HepG2 (cell line): ENCODE data around the gene HNRNPL. TPM values are rescaled to one million over a fixed set of nuclear protein-coding genes. Genes with fewer than 3 reads are reported as not detected.
A peak's percentile ranks its signal among the peaks of the same experiment; 100 is the strongest.

Experiments used
- ATAC-seq: fragments of 200-7000 bp; cut with Tn5 transposase; 3 replicates; pipeline ENCODE4 v1.9.1; 2020; ENCODE audit warnings: mild to moderate bottlenecking, moderate library complexity
- BruUV-seq: library from RNA; stranded (reverse); fragments of 400-500 nt; replicated peaks from 2 replicates; lab custom pipeline; 2021; lab: Mats Ljungman, UMichigan
- CTCF ChIA-PET: fragments of 300-600 bp; formaldehyde crosslinking; extraction: SDS; loops from one replicate; lab custom pipeline; 2021; ENCODE audit warnings: low total read pairs, inconsistent platforms, low intra/inter-chr PET ratio; lab: Yijun Ruan, JAX
- POLR2A ChIA-PET: fragments of 350-600 bp; sonication (Branson Sonifier 250); formaldehyde crosslinking; loops from one replicate; lab custom pipeline; 2020; ENCODE audit warnings: antibody characterized with exemption, inconsistent platforms; lab: Yijun Ruan, JAX
- DNase-seq: peaks from one replicate; pipeline ENCODE4 v3.0.0-alpha.2; 2015; ENCODE audit warnings: low spot score
- FAIRE-seq: peaks from 3 replicates; lab custom pipeline; 2011; peaks lifted over from hg19 to GRCh38; lab: Jason Lieb, UNC
- H2AFZ ChIP-seq: one replicate; pipeline ENCODE4 v1.6.1; 2011; ENCODE audit warnings: low read length, inconsistent platforms
- H3K27ac ChIP-seq: fragments of 300-600 bp; 3 replicates; pipeline ENCODE4 v1.8.0; 2011; ENCODE audit warnings: mixed run types, mild to moderate bottlenecking, mixed read lengths, low read length, inconsistent platforms; ENCODE audit not compliant: insufficient read depth; ENCODE audit errors: extremely low read length
- H3K27me3 ChIP-seq, 2 experiments: fragments of 200-600 bp in 1 of 2; 2 replicates in 1 of 2; 3 replicates in 1 of 2; pipeline versions ENCODE4 v1.6.0 to v1.8.0; 2011; ENCODE audit warnings: low read length in 2 of 2, mild to moderate bottlenecking in 2 of 2, moderate library complexity in 2 of 2, inconsistent platforms in 1 of 2; ENCODE audit not compliant: insufficient read depth in 2 of 2, control insufficient read depth in 1 of 2
- H3K36me3 ChIP-seq, 2 experiments: fragments of 200-600 bp in 1 of 2; replicated peaks in 1 of 2; 2 replicates in 1 of 2; 3 replicates in 1 of 2; pipeline versions ENCODE4 v1.5.1 to v1.8.0; 2011; ENCODE audit warnings: low read length in 2 of 2, inconsistent platforms in 1 of 2; ENCODE audit not compliant: insufficient read depth in 2 of 2, control insufficient read depth in 1 of 2
- H3K4me1 ChIP-seq: 2 replicates; pipeline ENCODE4 v1.5.1; 2012; ENCODE audit warnings: low read length, inconsistent platforms; ENCODE audit not compliant: insufficient read depth
- H3K4me2 ChIP-seq: 2 replicates; pipeline ENCODE4 v1.6.0; 2011; ENCODE audit warnings: low read depth, low read length, inconsistent platforms
- H3K4me3 ChIP-seq, 3 experiments: fragments of 200-600 bp in 1 of 3; sonication (generic), shearing (Covaris generic) in 1 of 3; replicated peaks in 1 of 3; 2 replicates each; pipeline ENCODE4 v1.5.1; 2011 to 2016; ENCODE audit warnings: low read length in 3 of 3, inconsistent platforms in 2 of 3, low read depth in 2 of 3, mild to moderate bottlenecking in 2 of 3, control low read depth in 1 of 3, mixed read lengths in 1 of 3; ENCODE audit not compliant: insufficient read depth in 1 of 3
- H3K79me2 ChIP-seq: one replicate; pipeline ENCODE4 v1.6.1; 2011; ENCODE audit warnings: low read length, inconsistent platforms; ENCODE audit not compliant: insufficient read depth
- H3K9ac ChIP-seq: 2 replicates; pipeline ENCODE4 v1.6.0; 2011; ENCODE audit warnings: mild to moderate bottlenecking, low read depth, low read length, inconsistent platforms; ENCODE audit not compliant: insufficient read depth
- H3K9me3 ChIP-seq: 2 replicates; pipeline ENCODE4 v1.5.1; 2012; ENCODE audit warnings: mild to moderate bottlenecking, low read length
- H4K20me1 ChIP-seq: 2 replicates; pipeline ENCODE4 v1.6.0; 2011; ENCODE audit warnings: inconsistent platforms, mild to moderate bottlenecking, low read length, moderate library complexity; ENCODE audit not compliant: insufficient read depth
- AGO1 ChIP-seq: fragments of 200-400 bp; formaldehyde crosslinking; IDR thresholded peaks from 2 replicates; pipeline ENCODE4 v1.6.1; 2017; ENCODE audit warnings: mild to moderate bottlenecking, low read depth, low read length, moderate library complexity; ENCODE audit not compliant: poor library complexity, severe bottlenecking
- AGO2 ChIP-seq: fragments of 200-400 bp; formaldehyde crosslinking; optimal IDR thresholded peaks from 2 replicates; pipeline ENCODE3; 2017; ENCODE audit warnings: mild to moderate bottlenecking, low read depth, low read length, moderate library complexity
- AKAP8 ChIP-seq: sonication (generic); formaldehyde crosslinking; IDR thresholded peaks from 2 replicates; pipeline ENCODE4 v1.5.1; 2020; ENCODE audit warnings: mild to moderate bottlenecking, missing genetic modification reagents
- DR1 ChIP-seq: sonication (generic); formaldehyde crosslinking; IDR thresholded peaks from 2 replicates; pipeline ENCODE4 v1.8.0; 2021; ENCODE audit warnings: mild to moderate bottlenecking, missing genetic modification reagents, inconsistent platforms
- KLF12 ChIP-seq: sonication (generic); formaldehyde crosslinking; IDR thresholded peaks from 2 replicates; pipeline ENCODE4 v1.4.0; 2020; ENCODE audit warnings: missing genetic modification reagents, borderline replicate concordance
- POLR2A ChIP-seq, 2 experiments: IDR thresholded peaks; 2 replicates each; pipeline ENCODE4 v1.6.1; 2011; ENCODE audit warnings: low read depth in 2 of 2, low read length in 2 of 2, mild to moderate bottlenecking in 1 of 2, moderate library complexity in 1 of 2; ENCODE audit not compliant: insufficient read depth in 1 of 2
- POLR2G ChIP-seq: fragments of 200-400 bp; formaldehyde crosslinking; IDR thresholded peaks from 2 replicates; pipeline ENCODE4 v1.6.1; 2018; ENCODE audit warnings: mild to moderate bottlenecking, low read depth, low read length, moderate library complexity
- RBFOX2 ChIP-seq: fragments of 200-400 bp; formaldehyde crosslinking; IDR thresholded peaks from 2 replicates; pipeline ENCODE4 v1.6.1; 2017; ENCODE audit warnings: low read depth, mild to moderate bottlenecking, low read length
- SSRP1 ChIP-seq: IDR thresholded peaks from 2 replicates; pipeline ENCODE4 v1.6.1; 2016; ENCODE audit warnings: control low read depth
- ZFP1 ChIP-seq: IDR thresholded peaks from 2 replicates; pipeline ENCODE4 v1.6.1; 2016
- ZNF30 ChIP-seq: sonication (generic); formaldehyde crosslinking; IDR thresholded peaks from 2 replicates; pipeline ENCODE4 v1.5.0; 2020; ENCODE audit warnings: mild to moderate bottlenecking, missing genetic modification reagents
- ZNF460 ChIP-seq: sonication (generic); formaldehyde crosslinking; IDR thresholded peaks from 2 replicates; pipeline ENCODE4 v1.5.1; 2020; ENCODE audit warnings: missing genetic modification reagents, mild to moderate bottlenecking, borderline replicate concordance
- ZNF777 ChIP-seq: sonication (generic); formaldehyde crosslinking; IDR thresholded peaks from 2 replicates; pipeline ENCODE4 v1.4.0; 2020; ENCODE audit warnings: missing genetic modification reagents
- WGBS: methylation state at CpG from one replicate; pipeline ENCODE4 v1.1.6; 2017; ENCODE audit warnings: low lambda C conversion rate; 5-methylcytosine and 5-hydroxymethylcytosine counted together
- in situ Hi-C: cut with HindIII; loops from 2 replicates; pipeline ENCODE4 v1.10.0; 2017; ENCODE audit warnings: low pct_unique_long_range_greater_than_20kb; ENCODE audit not compliant: extremely low pct_ligation_motif_present
- intact Hi-C: fragments of 100-400 bp; cut with micrococcal nuclease; formaldehyde crosslinking; loops from one replicate; pipeline ENCODE4 v1.10.0; 2022; ENCODE audit not compliant: unreplicated experiment
- polyA plus RNA-seq, 8 experiments: library from polyadenylated mRNA; depleted of rRNA in 3 of 8; stranded (reverse) in 7 of 8; unstranded in 1 of 8; fragments of >200 nt; fragmentation: Illumina TruSeq in 4 of 8; extraction: Trizol in 4 of 8; gene quantifications; 2 replicates each; pipeline versions ENCODE4 v1.2.1 to v1.2.3, GENCODE V29; 2011 to 2016; ENCODE audit warnings: low read depth in 4 of 8, missing spikeins in 1 of 8, mixed read lengths in 1 of 8; ENCODE audit not compliant: insufficient read depth in 1 of 8
- total RNA-seq, 5 experiments: library from RNA; depleted of rRNA; stranded (reverse); fragments of >200 nt; fragmentation: Illumina TruSeq; extraction: Trizol; gene quantifications; 2 replicates each; pipeline ENCODE4 v1.2.3, GENCODE V29; 2016; ENCODE audit warnings: low read depth in 1 of 5
- TF ChIP-seq, protein P1 (sequence below): sonication (generic); formaldehyde crosslinking; IDR thresholded peaks from 2 replicates; pipeline ENCODE4 v1.5.0; 2020; ENCODE audit warnings: missing genetic modification reagents
- TF ChIP-seq, protein P2 (sequence below): sonication (generic); formaldehyde crosslinking; IDR thresholded peaks from 2 replicates; pipeline ENCODE4 v1.9.0; 2021; ENCODE audit warnings: missing genetic modification reagents, borderline replicate concordance
- TF ChIP-seq, protein P3 (sequence below): sonication (generic); formaldehyde crosslinking; IDR thresholded peaks from 2 replicates; pipeline ENCODE4 v1.8.1; 2023; ENCODE audit warnings: mild to moderate bottlenecking, inconsistent platforms, moderate library complexity, missing genetic modification reagents, borderline replicate concordance
- TF ChIP-seq, protein P4 (sequence below): sonication (generic); formaldehyde crosslinking; IDR thresholded peaks from 2 replicates; pipeline ENCODE4 v1.5.0; 2020; ENCODE audit warnings: missing genetic modification reagents

The HNRNPL gene
- total and polyA plus RNA-seq, 2 of the 13 experiments (the other 11 are each of a cell fraction or from before 2014, with no cell fraction given): 156 to 278 TPM

DNA sequence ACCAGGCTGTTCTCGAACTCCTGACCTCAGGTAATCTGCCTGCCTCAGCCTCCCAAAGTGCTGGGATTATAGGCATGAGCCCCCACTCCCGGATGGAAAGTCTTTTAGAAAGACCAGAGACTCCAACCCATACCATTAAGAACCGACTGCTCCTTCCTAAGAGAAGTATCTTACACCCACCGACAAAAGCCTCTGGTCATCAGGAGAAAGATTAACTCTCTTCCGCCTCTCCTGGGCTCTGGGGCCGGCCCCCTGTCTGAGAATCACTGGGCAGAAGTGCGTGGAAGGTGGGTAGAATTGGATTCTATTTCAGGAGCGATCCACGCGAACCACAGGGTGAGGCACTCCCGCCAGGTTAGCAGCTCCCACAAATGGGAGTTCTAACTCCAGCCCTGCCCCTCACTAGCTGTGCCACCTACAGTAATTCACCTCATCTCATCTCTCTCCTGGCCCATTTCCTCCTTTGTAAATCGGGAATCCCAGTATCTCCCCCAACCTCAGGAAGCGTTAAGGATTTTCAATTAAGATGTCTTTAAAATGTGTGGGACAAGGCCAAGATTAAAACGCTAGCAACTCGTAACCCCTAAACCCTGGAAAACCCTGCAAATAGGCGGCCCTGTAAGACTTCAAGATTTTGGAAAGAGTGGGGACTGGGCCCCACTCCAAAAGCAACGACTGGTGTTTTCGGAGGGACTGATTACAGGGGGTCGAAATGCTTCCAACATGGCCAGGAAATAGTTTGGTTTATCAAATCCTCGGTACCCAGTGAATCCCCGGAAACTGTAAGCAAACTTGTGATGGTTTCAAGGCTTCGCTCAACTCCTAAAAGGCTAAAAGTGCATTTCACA lies 1.3 kb downstream of the HNRNPL start:
- H3K27ac ChIP-seq: peak overlapping the region; percentile 96
- intact Hi-C loops: no loop called here
- ATAC-seq (no peak), FAIRE-seq (peak; percentile 44), DNase-seq (no peak)
- peak overlapping the region; percentile 92 for H3K9ac ChIP-seq
- in situ Hi-C loops: no loop called here
- H2AFZ ChIP-seq: no peak overlapping the region
- H3K9me3 ChIP-seq: no peaks in the 10 kb centered on the region
- 32% methylated on average over 22 of the region's 22 CpGs for WGBS
- H3K27me3 ChIP-seq: no peaks in the 10 kb centered on the region; a peak in 1 of 5 replicates
- H3K79me2 ChIP-seq: peaks cover 62% of the 10 kb centered on the region
- H4K20me1 ChIP-seq: peaks cover 46% of the 10 kb centered on the region
- H3K4me3 ChIP-seq: peak overlapping the region; percentile 63 to 71 (median 67)
- peaks cover 29 to 44% of the 10 kb centered on the region in 2 experiments for H3K36me3 ChIP-seq
- H3K4me2 ChIP-seq: peak overlapping the region; percentile 95
- ChIA-PET CTCF (no interaction called here), POLR2A (interaction anchor here (0.6 to 9.1 kb wide), 26 partner anchors 9 to 474 kb away, joined by 3 to 148 read pairs (median 5); partner anchors contain the start of genes ACTN4, ECH1, EIF3K and MRPS12)
- H3K4me1 ChIP-seq: peaks cover 73% of the 10 kb centered on the region
- BruUV-seq: TSS peak; percentile 55
- TF ChIP-seq AGO2 (peak; percentile 35), RBFOX2 (peak; percentile 27; the same call in 1 of the 2 replicates), AKAP8 (0 out of 2 replicates have a peak, but pooled peaks have one; percentile 6), ZNF30 (CRISPR knock-in tag) (0 out of 2 replicates have a peak, but pooled peaks have one; percentile 34), DR1 (CRISPR knock-in tag) (0 out of 2 replicates have a peak, but pooled peaks have one; percentile 22), ZNF460 (CRISPR knock-in tag) (peak; percentile 29; the same call in 1 of the 2 replicates), KLF12 (CRISPR knock-in tag) (no peak), AGO1 (no peak), ZFP1 (no peak), SSRP1 (CRISPR knock-in tag) (peak; percentile 75; the same call in 1 of the 2 replicates), ZNF777 (0 out of 2 replicates have a peak, but pooled peaks have one; percentile 5), POLR2G (peak; percentile 36; the same call in 1 of the 2 replicates), POLR2A (IDR thresholded peaks at IDR 0.05; ENCODE audit: insufficient read depth in 1 of 2, low read depth in 2 of 2, low read length in 2 of 2) (peak in 1 of 2 experiments; percentile 21; a peak in 2 of 4 replicates)
- TF ChIP-seq, protein P1, sequence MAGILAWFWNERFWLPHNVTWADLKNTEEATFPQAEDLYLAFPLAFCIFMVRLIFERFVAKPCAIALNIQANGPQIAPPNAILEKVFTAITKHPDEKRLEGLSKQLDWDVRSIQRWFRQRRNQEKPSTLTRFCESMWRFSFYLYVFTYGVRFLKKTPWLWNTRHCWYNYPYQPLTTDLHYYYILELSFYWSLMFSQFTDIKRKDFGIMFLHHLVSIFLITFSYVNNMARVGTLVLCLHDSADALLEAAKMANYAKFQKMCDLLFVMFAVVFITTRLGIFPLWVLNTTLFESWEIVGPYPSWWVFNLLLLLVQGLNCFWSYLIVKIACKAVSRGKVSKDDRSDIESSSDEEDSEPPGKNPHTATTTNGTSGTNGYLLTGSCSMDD (CRISPR knock-in tag): no peak
- TF ChIP-seq, protein P2, sequence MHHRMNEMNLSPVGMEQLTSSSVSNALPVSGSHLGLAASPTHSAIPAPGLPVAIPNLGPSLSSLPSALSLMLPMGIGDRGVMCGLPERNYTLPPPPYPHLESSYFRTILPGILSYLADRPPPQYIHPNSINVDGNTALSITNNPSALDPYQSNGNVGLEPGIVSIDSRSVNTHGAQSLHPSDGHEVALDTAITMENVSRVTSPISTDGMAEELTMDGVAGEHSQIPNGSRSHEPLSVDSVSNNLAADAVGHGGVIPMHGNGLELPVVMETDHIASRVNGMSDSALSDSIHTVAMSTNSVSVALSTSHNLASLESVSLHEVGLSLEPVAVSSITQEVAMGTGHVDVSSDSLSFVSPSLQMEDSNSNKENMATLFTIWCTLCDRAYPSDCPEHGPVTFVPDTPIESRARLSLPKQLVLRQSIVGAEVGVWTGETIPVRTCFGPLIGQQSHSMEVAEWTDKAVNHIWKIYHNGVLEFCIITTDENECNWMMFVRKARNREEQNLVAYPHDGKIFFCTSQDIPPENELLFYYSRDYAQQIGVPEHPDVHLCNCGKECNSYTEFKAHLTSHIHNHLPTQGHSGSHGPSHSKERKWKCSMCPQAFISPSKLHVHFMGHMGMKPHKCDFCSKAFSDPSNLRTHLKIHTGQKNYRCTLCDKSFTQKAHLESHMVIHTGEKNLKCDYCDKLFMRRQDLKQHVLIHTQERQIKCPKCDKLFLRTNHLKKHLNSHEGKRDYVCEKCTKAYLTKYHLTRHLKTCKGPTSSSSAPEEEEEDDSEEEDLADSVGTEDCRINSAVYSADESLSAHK (CRISPR knock-in tag): no peak
- TF ChIP-seq, protein P3, sequence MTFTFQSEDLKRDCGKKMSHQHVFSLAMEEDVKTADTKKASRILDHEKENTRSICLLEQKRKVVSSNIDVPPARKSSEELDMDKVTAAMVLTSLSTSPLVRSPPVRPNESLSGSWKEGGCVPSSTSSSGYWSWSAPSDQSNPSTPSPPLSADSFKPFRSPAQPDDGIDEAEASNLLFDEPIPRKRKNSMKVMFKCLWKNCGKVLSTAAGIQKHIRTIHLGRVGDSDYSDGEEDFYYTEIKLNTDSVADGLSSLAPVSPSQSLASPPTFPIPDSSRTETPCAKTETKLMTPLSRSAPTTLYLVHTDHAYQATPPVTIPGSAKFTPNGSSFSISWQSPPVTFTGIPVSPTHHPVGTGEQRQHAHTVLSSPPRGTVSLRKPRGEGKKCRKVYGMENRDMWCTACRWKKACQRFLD (CRISPR knock-in tag): 0 out of 2 replicates have a peak, but pooled peaks have one; percentile 3
- TF ChIP-seq, protein P4, sequence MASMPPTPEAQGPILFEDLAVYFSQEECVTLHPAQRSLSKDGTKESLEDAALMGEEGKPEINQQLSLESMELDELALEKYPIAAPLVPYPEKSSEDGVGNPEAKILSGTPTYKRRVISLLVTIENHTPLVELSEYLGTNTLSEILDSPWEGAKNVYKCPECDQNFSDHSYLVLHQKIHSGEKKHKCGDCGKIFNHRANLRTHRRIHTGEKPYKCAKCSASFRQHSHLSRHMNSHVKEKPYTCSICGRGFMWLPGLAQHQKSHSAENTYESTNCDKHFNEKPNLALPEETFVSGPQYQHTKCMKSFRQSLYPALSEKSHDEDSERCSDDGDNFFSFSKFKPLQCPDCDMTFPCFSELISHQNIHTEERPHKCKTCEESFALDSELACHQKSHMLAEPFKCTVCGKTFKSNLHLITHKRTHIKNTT (CRISPR knock-in tag): no peak
